Sigmoid colon (tissue), 4 donors: ENCODE results near the gene ROR1.

Source experiments
- EP300 ChIP-seq, 4 donors: sonication (generic); formaldehyde crosslinking; IDR thresholded peaks; one replicate each; pipeline ENCODE4 v1.6.1; 2017; ENCODE audit warnings: antibody characterized with exemption in 4 of 4
- POLR2A ChIP-seq, 2 donors: fragments of 450-650 bp; IDR thresholded peaks; one replicate each; pipeline ENCODE4 v1.6.1; 2016; ENCODE audit warnings: antibody characterized with exemption in 2 of 2, mild to moderate bottlenecking in 2 of 2, moderate library complexity in 2 of 2
- POLR2AphosphoS5 ChIP-seq, 4 donors: sonication (generic); formaldehyde crosslinking; IDR thresholded peaks; one replicate each; pipeline ENCODE4 v1.6.1; 2017; ENCODE audit warnings: antibody characterized with exemption in 4 of 4
- TF ChIP-seq, protein P1 (sequence below), 4 experiments: fragments of 450-650 bp in 3 of 4; fragments of 200-600 bp in 1 of 4; IDR thresholded peaks; one replicate each; pipeline ENCODE4 v1.5.1; 2016 to 2019; ENCODE audit warnings: antibody characterized with exemption in 4 of 4, mild to moderate bottlenecking in 3 of 4, moderate library complexity in 2 of 4

DNA sequence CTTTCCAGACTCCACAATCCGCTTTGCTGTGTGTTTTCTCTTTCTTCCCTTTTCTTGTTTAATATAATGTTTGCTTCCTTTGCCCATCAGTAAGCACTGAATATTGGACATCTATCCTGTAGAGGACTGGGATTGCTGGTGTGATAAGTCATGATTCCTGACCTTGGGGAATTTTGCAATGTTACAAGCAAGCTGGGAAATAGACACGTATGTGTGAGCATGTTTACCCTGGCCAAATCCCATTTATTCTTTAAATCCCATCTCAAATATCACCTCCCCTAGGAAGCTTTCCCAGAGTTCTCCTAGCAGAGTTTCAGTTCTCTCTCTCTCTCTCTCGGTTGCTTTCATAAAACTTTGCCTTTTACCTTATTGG is 155.3 kb downstream of the ROR1 start:
- TF ChIP-seq, protein P1, sequence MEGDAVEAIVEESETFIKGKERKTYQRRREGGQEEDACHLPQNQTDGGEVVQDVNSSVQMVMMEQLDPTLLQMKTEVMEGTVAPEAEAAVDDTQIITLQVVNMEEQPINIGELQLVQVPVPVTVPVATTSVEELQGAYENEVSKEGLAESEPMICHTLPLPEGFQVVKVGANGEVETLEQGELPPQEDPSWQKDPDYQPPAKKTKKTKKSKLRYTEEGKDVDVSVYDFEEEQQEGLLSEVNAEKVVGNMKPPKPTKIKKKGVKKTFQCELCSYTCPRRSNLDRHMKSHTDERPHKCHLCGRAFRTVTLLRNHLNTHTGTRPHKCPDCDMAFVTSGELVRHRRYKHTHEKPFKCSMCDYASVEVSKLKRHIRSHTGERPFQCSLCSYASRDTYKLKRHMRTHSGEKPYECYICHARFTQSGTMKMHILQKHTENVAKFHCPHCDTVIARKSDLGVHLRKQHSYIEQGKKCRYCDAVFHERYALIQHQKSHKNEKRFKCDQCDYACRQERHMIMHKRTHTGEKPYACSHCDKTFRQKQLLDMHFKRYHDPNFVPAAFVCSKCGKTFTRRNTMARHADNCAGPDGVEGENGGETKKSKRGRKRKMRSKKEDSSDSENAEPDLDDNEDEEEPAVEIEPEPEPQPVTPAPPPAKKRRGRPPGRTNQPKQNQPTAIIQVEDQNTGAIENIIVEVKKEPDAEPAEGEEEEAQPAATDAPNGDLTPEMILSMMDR (IDR thresholded peaks at IDR 0.05) = no peak
- TF ChIP-seq EP300 (IDR thresholded peaks at IDR 0.05) = no peak
- no peak for TF ChIP-seq POLR2AphosphoS5 (IDR thresholded peaks at IDR 0.05)
- no peak for TF ChIP-seq POLR2A (IDR thresholded peaks at IDR 0.05)
